Measurements from ENCODE around the gene OSBPL9. TPM values are rescaled to one million over a fixed set of nuclear protein-coding genes. Genes with fewer than 3 reads are reported as not detected.

The OSBPL9 gene
- total and polyA plus RNA-seq, 9 of the 15 experiments (the other 6 are each of a cell fraction or from before 2014, with no cell fraction given): 43.9 to 217 (median 170) TPM

DNA sequence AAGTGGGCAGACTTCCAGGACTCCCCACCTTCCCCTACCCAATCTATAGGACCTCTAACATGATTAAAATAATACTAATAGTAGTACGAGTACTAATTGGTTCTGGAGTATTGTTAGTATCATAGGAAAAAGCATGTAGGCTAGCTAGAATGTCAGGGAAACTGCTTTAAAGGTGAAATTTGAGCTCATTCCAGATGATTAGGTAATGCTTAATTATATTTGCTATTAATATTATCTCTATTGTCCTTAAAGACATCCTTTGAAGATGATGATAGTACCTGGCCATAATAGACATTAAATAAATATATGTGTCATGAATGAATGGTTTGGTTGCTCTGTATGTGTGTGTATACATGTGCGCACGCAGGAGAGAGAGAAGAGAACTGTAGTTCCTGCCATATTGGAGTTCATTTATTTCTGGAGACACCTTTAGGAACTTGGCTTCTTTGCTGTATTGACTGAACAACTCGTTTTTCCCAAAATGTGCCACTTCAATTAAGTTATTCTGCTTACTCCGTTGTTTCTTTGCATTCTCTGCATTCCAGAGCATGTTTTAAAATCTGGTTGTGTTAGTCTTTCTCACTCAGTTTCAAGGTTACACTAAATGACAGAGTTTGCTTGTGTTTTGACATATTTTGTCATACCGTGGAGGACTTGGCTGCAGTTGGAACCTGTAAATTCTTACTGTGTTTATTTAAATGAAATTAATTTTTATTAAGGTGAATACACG lies 117.1 kb downstream of the OSBPL9 start (continued):
- no peak for TF ChIP-seq NR0B1 (IDR thresholded peaks at IDR 0.05; ENCODE audit: partially characterized antibody)
- TF ChIP-seq, protein P1, sequence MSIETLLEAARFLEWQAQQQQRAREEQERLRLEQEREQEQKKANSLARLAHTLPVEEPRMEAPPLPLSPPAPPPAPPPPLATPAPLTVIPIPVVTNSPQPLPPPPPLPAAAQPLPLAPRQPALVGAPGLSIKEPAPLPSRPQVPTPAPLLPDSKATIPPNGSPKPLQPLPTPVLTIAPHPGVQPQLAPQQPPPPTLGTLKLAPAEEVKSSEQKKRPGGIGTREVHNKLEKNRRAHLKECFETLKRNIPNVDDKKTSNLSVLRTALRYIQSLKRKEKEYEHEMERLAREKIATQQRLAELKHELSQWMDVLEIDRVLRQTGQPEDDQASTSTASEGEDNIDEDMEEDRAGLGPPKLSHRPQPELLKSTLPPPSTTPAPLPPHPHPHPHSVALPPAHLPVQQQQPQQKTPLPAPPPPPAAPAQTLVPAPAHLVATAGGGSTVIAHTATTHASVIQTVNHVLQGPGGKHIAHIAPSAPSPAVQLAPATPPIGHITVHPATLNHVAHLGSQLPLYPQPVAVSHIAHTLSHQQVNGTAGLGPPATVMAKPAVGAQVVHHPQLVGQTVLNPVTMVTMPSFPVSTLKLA (conservative IDR thresholded peaks at IDR 0.05): peak in 1 of 2 experiments; percentile 13; a peak in 1 of 4 replicates
- peak; percentile 16 for TF ChIP-seq CHD1 (IDR thresholded peaks at IDR 0.05; ENCODE audit: low read length)
- TF ChIP-seq, protein P2, sequence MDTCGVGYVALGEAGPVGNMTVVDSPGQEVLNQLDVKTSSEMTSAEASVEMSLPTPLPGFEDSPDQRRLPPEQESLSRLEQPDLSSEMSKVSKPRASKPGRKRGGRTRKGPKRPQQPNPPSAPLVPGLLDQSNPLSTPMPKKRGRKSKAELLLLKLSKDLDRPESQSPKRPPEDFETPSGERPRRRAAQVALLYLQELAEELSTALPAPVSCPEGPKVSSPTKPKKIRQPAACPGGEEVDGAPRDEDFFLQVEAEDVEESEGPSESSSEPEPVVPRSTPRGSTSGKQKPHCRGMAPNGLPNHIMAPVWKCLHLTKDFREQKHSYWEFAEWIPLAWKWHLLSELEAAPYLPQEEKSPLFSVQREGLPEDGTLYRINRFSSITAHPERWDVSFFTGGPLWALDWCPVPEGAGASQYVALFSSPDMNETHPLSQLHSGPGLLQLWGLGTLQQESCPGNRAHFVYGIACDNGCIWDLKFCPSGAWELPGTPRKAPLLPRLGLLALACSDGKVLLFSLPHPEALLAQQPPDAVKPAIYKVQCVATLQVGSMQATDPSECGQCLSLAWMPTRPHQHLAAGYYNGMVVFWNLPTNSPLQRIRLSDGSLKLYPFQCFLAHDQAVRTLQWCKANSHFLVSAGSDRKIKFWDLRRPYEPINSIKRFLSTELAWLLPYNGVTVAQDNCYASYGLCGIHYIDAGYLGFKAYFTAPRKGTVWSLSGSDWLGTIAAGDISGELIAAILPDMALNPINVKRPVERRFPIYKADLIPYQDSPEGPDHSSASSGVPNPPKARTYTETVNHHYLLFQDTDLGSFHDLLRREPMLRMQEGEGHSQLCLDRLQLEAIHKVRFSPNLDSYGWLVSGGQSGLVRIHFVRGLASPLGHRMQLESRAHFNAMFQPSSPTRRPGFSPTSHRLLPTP (IDR thresholded peaks at IDR 0.05; ENCODE audit: borderline replicate concordance, extremely low read depth, insufficient read length): no peak
- peak; percentile 62 for TF ChIP-seq DACH1 (IDR thresholded peaks at IDR 0.05; ENCODE audit: partially characterized antibody)
- TF ChIP-seq GTF2E2 (tag; IDR thresholded peaks at IDR 0.05): 0 out of 2 replicates have a peak, but pooled peaks have one; percentile 38
- no peak for TF ChIP-seq ARID3A (IDR thresholded peaks at IDR 0.05; ENCODE audit: borderline replicate concordance, low read depth, low read length)
- TF ChIP-seq NFIC (IDR thresholded peaks at IDR 0.05): no peak; the same call in 1 of the 2 replicates
